Muscle layer of duodenum (tissue), 2 donors: ENCODE data around the gene HSFX2.
"Not testable (repeated sequence)": the region's sequence is repeated elsewhere in the genome, so short reads cannot be mapped to it uniquely, and the experiment has no call there.

ENCODE experiments used
- H3K27ac ChIP-seq: one replicate; pipeline ENCODE4 v1.7.0; 2013; ENCODE audit warnings: mild to moderate bottlenecking, low read length
- H3K27me3 ChIP-seq: one replicate; pipeline ENCODE4 v1.7.0; 2013; ENCODE audit warnings: low read depth, mild to moderate bottlenecking, control low read depth, low read length
- H3K36me3 ChIP-seq, 2 donors: one replicate each; pipeline ENCODE4 v1.7.0; 2013; ENCODE audit warnings: low read length in 2 of 2, control low read depth in 1 of 2, mild to moderate bottlenecking in 1 of 2; ENCODE audit not compliant: insufficient read depth in 2 of 2, control insufficient read depth in 1 of 2
- H3K4me1 ChIP-seq, 2 donors: one replicate each; pipeline ENCODE4 v1.7.0; 2013; ENCODE audit warnings: low read length in 2 of 2, mild to moderate bottlenecking in 2 of 2, control low read depth in 1 of 2, moderate library complexity in 1 of 2; ENCODE audit not compliant: insufficient read depth in 2 of 2, control insufficient read depth in 1 of 2
- H3K4me3 ChIP-seq, 2 donors: one replicate each; pipeline ENCODE4 v1.7.0; 2013; ENCODE audit warnings: low read length in 2 of 2, low read depth in 1 of 2, mild to moderate bottlenecking in 1 of 2
- H3K9me3 ChIP-seq, 2 donors: one replicate each; pipeline ENCODE4 v1.7.0; 2013; ENCODE audit warnings: low read length in 2 of 2, control low read depth in 1 of 2, mild to moderate bottlenecking in 1 of 2; ENCODE audit not compliant: control insufficient read depth in 1 of 2
- donor health status: healthy.

HSFX2 gene

DNA sequence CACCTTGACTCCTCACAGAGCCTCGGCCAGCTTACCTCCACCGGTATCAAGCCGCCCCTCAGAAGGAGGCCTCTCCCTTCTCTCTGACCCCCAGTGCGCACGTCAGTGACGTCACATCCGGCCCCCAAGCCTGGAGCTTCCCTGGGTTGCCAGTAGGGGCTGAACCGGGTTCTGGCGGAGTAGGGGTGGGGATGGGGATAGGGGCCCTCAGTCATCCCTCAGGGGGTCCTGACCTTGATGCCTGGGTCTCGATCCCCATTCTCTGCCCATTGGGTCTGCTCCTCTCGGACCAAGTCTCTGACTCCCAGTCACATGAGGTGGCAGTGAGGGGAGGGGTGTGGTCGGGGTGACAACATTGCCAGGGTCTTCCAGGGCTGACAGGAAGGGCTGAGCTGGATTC, 7.8 kb downstream of the HSFX2 start, which contains the start of gene MAGEA9B:
Gene MAGEA9B, minus strand, starts transcription at position 101 of the 400 bp plus-strand sequence. CDS start 4,280 bp downstream, outside the sequence.
- H3K4me1 ChIP-seq, result not testable (repeated sequence)

DNA sequence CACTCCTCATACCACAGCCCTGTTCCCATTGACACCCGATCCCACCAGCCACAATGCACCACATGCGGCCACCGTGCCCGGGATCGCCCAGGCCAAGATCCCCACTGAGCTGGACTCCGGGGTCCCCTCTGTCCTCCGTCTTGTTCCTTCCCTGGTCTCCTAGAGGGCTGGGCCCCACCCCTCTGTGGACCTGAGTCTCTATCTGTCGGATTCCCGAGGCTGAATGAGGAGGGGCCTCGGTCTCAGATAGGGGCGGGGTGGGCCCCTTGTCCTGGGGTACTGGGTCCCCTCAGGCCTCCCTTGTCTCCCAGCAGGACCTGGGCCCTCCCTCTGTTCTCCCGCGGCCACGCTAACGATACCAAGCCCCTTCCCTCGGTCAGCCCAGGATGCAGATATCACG, 9.5 kb downstream of the HSFX2 start:
- H3K27me3 ChIP-seq, H3K4me3 ChIP-seq, H3K9me3 ChIP-seq, H3K4me1 ChIP-seq, H3K36me3 ChIP-seq, H3K27ac ChIP-seq: not testable (repeated sequence)

More for the DNA sequence above, 7.8 kb downstream of the HSFX2 start, which contains the start of gene MAGEA9B:
- not testable (repeated sequence) for H3K4me3 ChIP-seq, H3K9me3 ChIP-seq, H3K36me3 ChIP-seq, H3K27me3 ChIP-seq, H3K27ac ChIP-seq

DNA sequence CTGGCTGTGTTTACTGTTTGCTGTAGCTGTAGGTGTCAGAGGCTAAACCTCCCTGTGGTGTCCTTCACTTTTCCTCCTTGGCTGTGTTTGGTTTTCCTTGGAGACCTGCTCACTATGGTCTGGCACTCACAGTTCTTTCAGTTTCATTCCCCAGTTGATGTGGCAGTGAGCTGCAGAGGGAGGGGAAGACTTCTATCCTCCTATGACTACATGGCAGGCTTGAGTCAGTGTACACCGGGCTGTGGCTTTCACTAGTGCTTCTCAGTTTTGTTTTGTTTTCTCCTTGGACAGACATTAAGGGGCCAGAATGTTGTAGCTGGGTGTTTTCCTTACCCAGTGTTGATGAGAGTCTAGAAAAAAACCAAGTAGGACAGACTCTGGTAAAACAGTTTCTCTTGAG, 21.7 kb downstream of the HSFX2 start:
- H3K4me3 ChIP-seq, H3K27ac ChIP-seq, H3K4me1 ChIP-seq: not testable (repeated sequence)

DNA sequence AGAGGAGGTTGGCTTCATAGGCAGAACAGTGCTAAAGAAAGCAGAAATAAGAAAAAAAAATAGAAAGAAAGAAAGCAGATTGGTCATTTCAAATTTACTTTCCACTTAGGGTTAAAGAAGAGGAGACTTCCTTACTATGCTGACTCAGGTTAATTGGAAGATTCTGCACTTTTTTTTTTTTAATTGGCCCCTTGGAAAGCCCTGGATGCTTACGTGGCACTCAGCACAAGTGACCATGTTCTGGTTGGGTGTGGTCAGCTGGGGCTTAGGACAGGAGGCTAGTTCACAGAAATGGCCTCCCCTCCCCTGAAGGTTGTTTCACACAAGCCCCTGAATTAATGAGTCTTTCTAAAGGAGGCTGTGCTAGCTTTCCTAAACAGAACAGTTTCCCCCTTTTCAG, 22.4 kb downstream of the HSFX2 start:
- H3K36me3 ChIP-seq, result no peaks in the 10 kb centered on the region
- no peak overlapping the region for H3K27ac ChIP-seq

More for the DNA sequence above, 21.7 kb downstream of the HSFX2 start:
- not testable (repeated sequence) for H3K27me3 ChIP-seq, H3K9me3 ChIP-seq, H3K36me3 ChIP-seq

DNA sequence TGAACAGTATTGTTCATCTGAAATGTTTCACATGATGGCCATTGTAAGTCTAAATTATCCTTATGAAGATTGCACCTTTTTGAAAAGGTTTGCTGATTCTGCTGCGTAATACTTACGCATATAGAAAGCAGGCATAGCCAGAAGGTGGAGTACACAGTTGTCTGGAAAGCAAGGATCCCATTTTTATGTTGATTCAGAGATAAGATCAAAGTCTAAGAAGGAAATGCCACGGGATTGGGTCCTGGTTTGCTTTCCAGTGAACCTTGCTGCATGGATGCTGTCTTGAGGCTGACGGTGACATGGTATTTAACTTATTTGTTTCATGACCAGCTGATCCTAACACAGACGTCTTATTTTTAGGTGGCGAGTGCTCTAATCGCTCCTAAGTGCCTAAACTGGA, 23.3 kb downstream of the HSFX2 start:
- Histone ChIP-seq H3K4me1 (no peaks in the 10 kb centered on the region), H3K27ac (no peak overlapping the region), H3K36me3 (no peaks in the 10 kb centered on the region), H3K27me3 (no peaks in the 10 kb centered on the region), H3K4me3 (no peak overlapping the region), H3K9me3 (no peaks in the 10 kb centered on the region)

More for the DNA sequence above, 22.4 kb downstream of the HSFX2 start:
- H3K4me1 ChIP-seq, result no peaks in the 10 kb centered on the region
- no peaks in the 10 kb centered on the region for H3K9me3 ChIP-seq
- no peak overlapping the region for H3K4me3 ChIP-seq
- no peaks in the 10 kb centered on the region for H3K27me3 ChIP-seq

DNA sequence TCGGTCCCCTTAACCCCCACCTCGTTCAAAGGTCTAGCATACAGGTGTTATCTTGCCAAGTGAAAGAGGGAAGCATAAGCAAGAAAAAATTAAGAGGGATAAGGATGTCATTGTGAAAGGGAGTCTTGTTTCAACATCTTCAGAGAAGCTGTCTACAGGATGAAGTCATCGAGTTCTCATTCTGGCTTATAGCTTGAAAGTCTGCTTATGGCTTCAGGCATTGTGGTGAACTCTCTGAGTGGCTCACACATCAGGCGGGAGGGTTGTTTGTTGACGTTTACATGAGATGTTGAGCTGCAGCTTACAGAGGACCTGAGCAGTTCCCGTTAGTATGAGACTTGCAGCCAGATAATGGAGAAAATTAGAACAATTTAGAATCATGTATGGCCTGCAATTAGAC, 24.4 kb downstream of the HSFX2 start:
- no peaks in the 10 kb centered on the region for H3K9me3 ChIP-seq
- no peaks in the 10 kb centered on the region for H3K27me3 ChIP-seq
- H3K4me3 ChIP-seq, result no peak overlapping the region
- H3K27ac ChIP-seq, result no peak overlapping the region
- no peaks in the 10 kb centered on the region for H3K4me1 ChIP-seq
- no peaks in the 10 kb centered on the region for H3K36me3 ChIP-seq

- Histone ChIP-seq H3K27me3 (no peaks in the 10 kb centered on the region), H3K4me3 (no peak overlapping the region), H3K9me3 (no peaks in the 10 kb centered on the region), H3K27ac (no peak overlapping the region), H3K4me1 (no peaks in the 10 kb centered on the region), H3K36me3 (no peaks in the 10 kb centered on the region)
Observed at GRCh38 chrX:149569770-149570169, 25.3 kb downstream of the HSFX2 start.

- no peak overlapping the region for H3K4me3 ChIP-seq
- no peaks in the 10 kb centered on the region for H3K27me3 ChIP-seq
- no peaks in the 10 kb centered on the region for H3K36me3 ChIP-seq
- H3K4me1 ChIP-seq, result no peaks in the 10 kb centered on the region
- no peaks in the 10 kb centered on the region for H3K9me3 ChIP-seq
- no peak overlapping the region for H3K27ac ChIP-seq
Observed at GRCh38 chrX:149568701-149569296, 26.3 kb downstream of the HSFX2 start.

DNA sequence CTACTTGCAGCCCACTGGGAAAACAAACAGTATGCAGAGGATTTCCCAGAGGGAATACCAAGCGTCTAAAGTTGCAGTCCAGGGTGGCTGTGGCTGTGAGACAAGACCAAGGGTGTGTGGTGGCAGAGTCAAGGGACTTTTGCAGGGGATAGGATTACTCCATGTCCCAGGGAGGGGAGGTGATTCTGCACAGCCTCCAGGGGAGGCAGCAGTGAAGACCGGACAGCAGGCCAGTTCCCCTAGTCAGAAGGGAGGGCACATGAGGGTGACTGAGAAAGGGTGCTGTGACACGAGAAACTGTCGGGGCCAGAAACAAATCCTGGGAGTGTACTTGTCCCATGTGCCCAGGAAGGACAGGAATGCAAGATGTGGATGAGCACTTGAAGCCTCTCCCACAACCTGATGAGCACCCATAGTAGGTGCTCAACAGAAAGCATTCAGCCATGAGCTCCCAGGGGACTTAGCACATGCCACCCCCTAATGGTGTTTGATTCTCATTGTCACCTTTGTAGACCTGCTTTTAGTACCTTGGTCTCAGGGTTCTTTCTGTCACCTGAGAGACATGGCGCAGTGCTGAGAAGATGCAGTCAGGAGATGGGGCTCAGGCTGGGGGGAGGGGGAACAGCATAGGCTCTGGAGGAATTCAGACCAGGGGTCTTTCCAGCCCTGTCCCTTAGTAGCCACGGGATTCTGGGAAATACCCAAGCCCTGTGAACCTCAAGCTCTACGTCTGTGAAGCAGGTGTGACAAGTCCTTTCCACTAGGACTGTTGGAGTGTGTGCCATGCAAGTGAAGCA, 27.3 kb downstream of the HSFX2 start:
- Histone ChIP-seq H3K36me3 (no peaks in the 10 kb centered on the region), H3K27me3 (no peaks in the 10 kb centered on the region), H3K4me3 (no peak overlapping the region), H3K9me3 (no peaks in the 10 kb centered on the region), H3K27ac (no peak overlapping the region), H3K4me1 (no peaks in the 10 kb centered on the region)

DNA sequence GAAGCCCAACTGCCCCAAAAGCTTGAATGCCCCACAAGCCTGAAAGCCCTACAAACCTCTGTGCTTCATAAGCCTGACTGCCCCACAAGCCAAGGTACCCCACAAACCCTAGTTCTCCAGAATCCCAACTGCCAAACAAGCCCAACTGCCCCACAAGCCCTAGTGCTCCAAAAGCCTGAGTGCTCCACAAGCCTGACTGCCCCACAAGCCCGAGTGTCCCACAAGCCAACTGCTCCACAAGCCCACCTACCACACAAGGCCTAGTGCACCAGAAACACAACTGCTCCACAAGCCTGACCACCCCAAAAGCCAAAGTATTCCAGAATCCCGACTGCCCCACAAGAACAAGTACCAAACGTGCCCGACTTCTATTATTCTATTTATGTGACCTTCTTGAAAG, 31.8 kb downstream of the HSFX2 start:
- Histone ChIP-seq H3K36me3 (no peaks in the 10 kb centered on the region), H3K4me1 (no peaks in the 10 kb centered on the region), H3K4me3 (no peak overlapping the region), H3K9me3 (no peaks in the 10 kb centered on the region), H3K27me3 (no peaks in the 10 kb centered on the region), H3K27ac (no peak overlapping the region)

- not testable (repeated sequence) for H3K9me3 ChIP-seq, H3K36me3 ChIP-seq, H3K27me3 ChIP-seq, H3K4me3 ChIP-seq, H3K27ac ChIP-seq, H3K4me1 ChIP-seq
Observed at GRCh38 chrX:149555251-149555650, 39.9 kb downstream of the HSFX2 start.

DNA sequence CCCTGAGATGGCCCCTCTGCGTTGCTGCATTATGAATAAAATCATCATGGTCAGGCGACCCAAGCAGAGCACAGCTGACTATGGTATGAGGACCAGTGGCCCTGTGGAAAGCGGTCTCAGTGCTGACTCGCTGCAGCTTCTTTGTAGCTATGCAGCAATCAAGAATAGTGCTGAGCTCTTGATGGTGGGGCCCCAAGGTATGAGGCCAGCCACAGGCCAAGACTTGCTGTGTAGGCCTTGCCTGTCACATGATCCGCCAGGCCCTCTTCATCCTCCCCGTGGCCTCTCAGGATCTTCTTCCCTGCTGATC, 43.2 kb downstream of the HSFX2 start:
- not testable (repeated sequence) for H3K36me3 ChIP-seq, H3K27me3 ChIP-seq, H3K27ac ChIP-seq, H3K9me3 ChIP-seq, H3K4me1 ChIP-seq, H3K4me3 ChIP-seq
